Measurements from ENCODE around the gene SESTD1.
"Not testable (repeated sequence)": the region's sequence is repeated elsewhere in the genome, so short reads cannot be mapped to it uniquely, and the experiment has no call there.

Gene SESTD1

DNA sequence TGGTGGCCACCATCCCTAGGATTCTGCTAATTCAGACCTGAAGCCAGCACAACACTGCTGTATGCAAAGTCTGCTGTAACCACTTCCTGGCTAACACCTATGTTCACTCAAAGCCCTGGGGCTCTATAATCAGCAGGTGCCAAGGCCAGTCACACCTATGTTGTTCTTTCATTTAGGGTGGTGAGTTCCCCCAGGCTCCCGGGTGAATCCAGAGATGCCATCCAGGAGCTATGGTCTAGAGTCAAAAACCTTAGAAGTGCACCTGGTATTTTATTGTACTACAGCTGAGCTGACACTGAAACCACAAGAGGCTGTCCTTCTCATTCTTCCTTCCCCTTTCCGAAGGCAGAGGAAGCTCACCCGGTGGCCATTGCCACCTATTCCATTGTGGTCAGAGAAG is 168.5 kb downstream of the SESTD1 start:
- DNase-seq = peak; percentile 53

DNA sequence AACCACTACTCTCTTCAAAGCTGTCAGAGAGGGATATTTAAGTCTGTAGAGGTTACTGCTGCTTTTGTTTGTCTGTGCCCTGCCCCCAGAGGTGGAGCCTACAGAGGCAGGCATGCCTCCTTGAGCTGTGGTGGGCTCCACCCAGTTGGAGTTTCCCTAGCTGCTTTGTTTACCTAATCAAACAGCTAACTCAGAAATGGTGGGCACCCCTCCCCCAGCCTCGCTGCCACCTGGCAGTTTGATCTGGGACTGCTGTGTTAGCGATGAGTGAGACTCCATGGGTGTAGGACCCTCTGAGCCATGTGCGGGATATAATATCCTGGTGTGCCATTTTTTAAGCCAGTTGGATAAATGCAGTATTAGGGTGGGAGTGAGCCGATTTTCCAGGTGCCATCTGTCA is 171.7 kb downstream of the SESTD1 start:
- peak; percentile 34 for DNase-seq

DNA sequence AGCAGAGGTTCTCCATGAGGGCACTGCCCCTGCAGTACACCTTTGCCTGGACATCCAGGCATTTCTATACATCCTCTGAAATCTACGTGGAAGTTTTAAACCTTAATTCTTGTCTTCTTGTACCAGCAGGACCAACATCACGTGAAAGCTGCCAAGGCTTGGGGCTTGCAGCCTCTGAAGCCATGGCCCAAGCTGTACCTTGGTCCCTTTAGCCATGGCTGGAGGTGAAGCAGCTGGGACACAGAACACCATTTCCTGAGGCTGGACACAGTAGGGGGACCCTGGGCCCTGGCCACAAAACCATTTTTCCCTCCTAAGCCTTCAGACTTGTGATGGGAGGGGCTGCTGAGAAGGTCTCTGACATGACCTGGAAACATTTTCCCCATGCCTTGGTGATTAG is 181.9 kb downstream of the SESTD1 start:
- no peak for DNase-seq

DNA sequence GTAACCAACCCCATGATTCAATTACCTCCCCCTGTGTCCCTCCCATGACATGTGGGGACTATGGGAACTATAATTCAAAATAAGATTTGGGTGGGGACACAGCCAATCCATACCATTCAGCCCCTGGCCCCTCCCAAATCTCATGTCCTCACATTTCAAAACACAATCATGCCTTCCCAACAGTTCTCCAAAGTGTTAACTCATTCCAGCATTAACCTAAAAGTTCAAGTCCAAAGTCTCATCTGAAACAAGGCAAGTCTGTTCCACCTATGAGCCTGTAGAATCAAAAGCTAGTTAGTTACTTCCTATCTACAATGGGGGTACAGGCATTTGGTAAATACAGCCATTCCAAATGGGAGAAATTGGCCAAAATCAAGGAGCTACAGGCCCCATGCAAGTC is 182.7 kb downstream of the SESTD1 start:
- no peak for DNase-seq

DNA sequence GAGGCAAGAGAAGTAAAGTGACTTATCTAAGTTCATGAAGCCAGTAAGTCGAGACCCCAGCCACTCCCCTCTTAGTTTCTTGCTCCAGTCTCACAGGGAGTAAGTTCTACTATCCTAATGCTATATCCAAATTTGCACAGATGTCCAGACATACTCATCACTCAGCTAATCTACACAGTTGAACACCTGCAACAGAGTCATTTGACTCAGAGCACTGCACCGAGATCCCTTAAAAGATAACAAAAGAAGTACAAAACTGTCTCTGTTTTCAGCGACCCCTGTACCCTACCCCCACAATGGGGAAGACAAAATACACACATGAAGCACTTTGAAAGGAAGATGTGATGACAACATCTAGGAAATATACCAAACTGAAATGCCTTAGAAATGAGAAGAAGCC is 192.1 kb downstream of the SESTD1 start:
- no peak for DNase-seq

DNA sequence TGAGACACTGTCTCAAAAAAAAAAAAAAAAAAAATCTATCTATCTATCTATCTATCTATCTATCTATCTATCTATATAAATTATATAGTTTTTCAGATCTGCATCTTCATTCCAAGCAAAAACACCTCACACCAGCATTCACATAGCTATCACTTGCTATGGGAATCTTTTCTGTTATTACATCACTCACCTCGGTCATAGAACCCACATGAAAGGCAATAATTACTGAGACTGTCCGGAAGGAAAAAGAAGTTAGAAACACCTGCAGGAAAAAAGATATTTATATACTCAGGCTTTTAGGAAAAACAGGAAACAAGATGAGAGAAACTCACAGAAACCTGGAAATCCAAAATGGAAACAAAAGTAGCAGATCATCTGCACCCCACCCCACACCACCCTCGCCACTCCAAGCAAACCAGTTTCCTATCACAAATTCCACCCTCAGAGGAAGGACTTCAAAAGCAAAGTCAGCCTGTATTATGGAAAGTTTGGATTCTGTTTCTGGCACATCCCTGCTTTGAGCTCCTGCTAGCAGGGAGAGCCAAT is 192.7 kb downstream of the SESTD1 start:
- DNase-seq = no peak

GRCh38 chr2:179070895-179071294 is 193.7 kb downstream of the SESTD1 start:
- DNase-seq = no peak

GRCh38 chr2:179069685-179070084 is 194.9 kb downstream of the SESTD1 start:
- DNase-seq = no peak

GRCh38 chr2:179068991-179069643 is 195.5 kb downstream of the SESTD1 start:
- no peak for DNase-seq

- no peak for DNase-seq
Measured at GRCh38 chr2:179059026-179059700, 205.5 kb downstream of the SESTD1 start.

GRCh38 chr2:179057737-179058136 is 206.9 kb downstream of the SESTD1 start:
- no peak for DNase-seq

- DNase-seq = not testable (repeated sequence)
Measured at GRCh38 chr2:179053568-179053967, 211.1 kb downstream of the SESTD1 start.
